ENCODE data around the gene FZD8.
"Not testable (repeated sequence)": the region's sequence is repeated elsewhere in the genome, so short reads cannot be mapped to it uniquely, and the experiment has no call there.

FZD8 gene

GRCh38 chr10:35642035-35642792 lies at the start of gene FZD8:
Gene FZD8, minus strand, starts transcription at chr10:35642296. Its CDS starts 867 bp downstream, at chr10:35641429.
- DNase-seq (ENCODE audit: low read depth in 1 of 2, low spot score in 1 of 2), result peak; percentile 41 to 55

DNA sequence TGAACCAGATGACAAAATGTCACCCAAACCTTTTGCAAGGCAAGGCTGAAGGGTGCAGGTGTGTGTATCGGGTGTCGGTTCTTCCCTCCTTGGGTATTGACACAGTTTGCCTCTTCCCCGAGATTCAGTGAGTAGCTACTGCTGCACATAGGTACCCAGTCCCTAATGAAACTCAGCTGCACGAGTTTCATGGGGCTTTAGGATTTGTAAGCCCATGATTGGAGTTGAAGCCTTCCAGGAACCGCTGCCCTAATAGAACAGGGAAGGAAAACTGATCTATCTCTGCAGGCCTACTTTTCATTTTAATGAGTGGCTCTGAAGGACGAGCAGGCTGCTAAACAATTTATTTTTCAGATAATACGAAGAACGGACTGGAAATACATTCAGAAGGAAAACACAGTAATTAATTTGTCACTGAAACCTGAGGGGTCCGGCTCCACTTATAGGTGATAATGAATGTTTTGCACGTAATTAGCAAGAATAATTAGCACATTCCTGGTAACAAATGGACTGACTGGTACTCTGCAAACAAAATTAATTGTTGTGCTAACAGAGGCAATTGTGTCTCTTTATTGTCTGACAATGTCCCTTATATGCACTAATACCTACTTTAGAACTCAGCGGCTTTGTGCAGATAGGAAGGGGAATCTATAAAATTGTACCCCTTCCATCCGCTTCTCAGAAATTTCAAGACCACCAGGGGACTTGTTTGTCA lies 49.6 kb upstream of the FZD8 start:
- DNase-seq (ENCODE audit: low read depth in 1 of 2, low spot score in 1 of 2), result no peak

GRCh38 chr10:35690534-35690933 lies 48.4 kb upstream of the FZD8 start:
- DNase-seq (ENCODE audit: low read depth in 1 of 2, low spot score in 1 of 2), result no peak

GRCh38 chr10:35685858-35686257 lies 43.8 kb upstream of the FZD8 start:
- DNase-seq (ENCODE audit: low read depth in 1 of 2, low spot score in 1 of 2), result not testable (repeated sequence)

DNA sequence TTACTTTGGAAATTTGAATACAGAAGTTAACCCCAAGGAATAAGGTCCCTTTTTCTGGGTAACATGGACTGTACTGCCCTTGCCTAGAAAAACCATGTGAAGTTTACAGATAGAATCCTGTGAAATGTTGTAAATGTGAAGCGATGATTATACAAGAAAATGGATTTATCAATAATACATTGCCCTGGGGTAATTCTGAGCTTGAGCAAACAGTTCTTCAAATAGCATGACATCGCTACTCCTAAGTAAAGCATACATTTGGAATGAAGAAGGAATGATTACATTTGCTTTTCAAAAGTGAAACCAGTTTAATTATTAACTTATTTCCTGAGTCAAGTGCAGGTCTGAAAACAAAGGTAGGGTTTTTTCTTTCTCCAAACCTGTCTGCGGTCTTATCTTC lies 43.3 kb upstream of the FZD8 start:
- no peak for DNase-seq (ENCODE audit: low read depth in 1 of 2, low spot score in 1 of 2)

DNA sequence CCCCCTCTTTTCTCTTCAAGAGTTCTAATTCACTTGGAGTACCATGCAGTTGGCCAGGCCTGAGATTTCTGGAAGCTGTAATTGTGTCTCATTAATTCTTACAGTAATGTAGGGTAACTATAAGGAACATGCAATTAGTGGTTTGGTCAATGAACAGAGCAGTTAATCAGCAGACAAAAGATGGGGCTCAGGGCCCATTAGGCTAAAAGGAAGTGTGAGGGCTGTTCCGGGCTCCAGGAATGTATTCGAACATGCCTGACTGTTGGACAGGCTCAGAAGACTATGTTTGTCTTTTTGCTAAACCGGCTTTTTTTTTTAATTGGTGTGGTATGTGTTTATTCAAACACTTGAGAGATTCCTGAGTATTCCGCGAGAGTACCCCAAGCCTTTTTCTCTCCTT lies 42.5 kb upstream of the FZD8 start:
- no peak for DNase-seq (ENCODE audit: low read depth in 1 of 2, low spot score in 1 of 2)

- DNase-seq (ENCODE audit: low read depth in 1 of 2, low spot score in 1 of 2), result no peak
These were observed 33.8 kb upstream of the FZD8 start for GRCh38 chr10:35675846-35676245.

DNA sequence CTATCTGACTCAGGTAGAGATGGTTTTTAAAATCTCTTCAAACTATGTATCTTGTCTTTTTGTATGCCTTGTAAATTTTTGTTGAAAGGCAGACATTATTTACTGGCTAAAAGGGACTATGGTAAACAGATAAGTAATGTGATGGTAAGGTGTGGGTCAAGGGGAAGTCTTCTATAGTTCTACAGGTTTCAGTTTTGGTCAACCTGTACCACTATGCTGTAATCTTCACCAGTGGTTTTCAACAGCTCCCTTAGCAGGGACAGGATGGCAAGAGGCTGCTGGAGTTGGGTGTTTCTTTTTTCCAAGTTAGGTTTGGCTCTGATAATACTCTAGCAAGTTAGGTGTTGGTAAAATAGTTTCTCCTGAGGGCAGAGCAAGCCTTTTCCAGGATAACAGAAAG lies 32.7 kb upstream of the FZD8 start:
- DNase-seq (ENCODE audit: low read depth in 1 of 2, low spot score in 1 of 2), result no peak

DNA sequence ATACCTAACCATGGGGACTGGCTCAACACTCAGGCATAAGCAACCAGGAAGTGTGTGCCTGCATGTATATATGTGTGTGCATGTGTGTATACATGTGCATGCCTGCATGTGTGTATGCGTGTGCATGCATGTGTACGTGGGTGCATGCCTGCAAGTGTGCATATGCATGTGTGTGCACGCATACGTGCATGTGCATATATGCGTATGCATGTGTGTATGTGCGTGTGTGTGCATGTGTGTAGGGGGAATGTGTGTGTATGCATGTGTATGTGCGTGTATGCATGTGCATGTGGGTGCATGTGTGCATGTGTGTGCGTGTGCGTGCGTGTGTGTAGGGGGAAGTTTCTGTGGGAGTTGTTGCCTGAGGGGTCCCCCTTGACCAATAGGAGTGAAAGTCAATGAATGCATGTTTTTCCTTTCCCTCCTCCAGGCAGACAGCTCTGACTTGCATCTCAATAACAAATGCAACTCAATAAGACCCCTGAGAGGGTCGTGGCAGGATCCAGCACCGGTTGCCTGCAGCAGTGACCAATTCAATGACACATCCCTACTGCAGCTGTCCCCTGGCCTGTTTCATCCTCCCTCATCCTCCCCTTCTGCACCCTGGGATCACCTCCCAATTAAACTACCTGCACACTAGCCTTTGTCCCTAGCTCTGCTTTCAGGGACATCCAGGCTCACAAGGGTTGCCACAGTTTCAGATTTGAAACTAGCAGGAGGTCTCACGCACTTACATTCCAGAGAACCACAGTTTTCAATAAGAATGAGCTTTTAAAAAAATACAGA lies 27.0 kb upstream of the FZD8 start:
- DNase-seq (ENCODE audit: low read depth in 1 of 2, low spot score in 1 of 2), result no peak

DNA sequence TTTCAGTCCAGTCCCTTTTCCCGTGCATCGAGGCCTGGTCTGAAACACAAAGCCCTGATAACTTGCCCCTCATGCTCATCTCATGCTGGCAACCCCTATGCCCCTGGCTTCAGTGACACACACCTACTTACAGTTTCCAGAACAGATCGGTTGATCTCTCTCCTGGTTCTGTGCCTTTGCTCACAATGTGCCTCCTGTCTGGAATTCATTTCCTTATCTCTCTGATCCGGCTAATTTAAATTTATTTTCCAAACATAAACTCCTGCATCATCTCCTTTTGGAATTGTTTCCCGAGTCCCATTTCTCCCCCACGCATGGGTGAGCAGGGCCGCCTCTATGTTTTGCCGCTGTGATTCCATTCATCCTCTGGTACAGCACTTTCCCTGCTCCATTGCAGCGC lies 25.9 kb upstream of the FZD8 start:
- DNase-seq (ENCODE audit: low read depth in 1 of 2, low spot score in 1 of 2), result no peak

- DNase-seq (ENCODE audit: low read depth in 1 of 2, low spot score in 1 of 2), result no peak
These were observed 25.3 kb upstream of the FZD8 start for GRCh38 chr10:35667270-35667889.

GRCh38 chr10:35661236-35661635 lies 19.1 kb upstream of the FZD8 start:
- no peak for DNase-seq (ENCODE audit: low read depth in 1 of 2, low spot score in 1 of 2)

DNA sequence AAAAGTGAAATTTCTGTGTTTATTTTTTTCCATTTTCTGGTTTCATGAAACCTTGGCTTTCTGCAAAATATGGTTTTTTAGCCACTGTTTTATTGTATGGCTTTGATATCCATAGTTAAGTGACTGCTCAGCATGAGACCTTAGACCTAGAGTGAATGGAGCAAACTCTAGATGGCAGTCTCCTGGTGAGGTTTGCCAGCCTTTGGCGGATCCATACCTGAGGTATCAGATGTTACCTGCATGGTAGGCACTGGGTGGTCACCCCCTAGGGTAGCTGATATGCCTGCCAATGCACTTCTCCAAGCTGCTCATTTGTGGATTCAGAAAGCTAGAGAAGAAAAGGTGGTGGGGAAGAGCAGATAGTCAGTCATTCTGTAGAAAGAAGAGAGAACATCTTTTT lies 17.4 kb upstream of the FZD8 start:
- DNase-seq (ENCODE audit: low read depth in 1 of 2, low spot score in 1 of 2), result no peak

GRCh38 chr10:35657621-35658020 lies 15.5 kb upstream of the FZD8 start:
- no peak for DNase-seq (ENCODE audit: low read depth in 1 of 2, low spot score in 1 of 2)

GRCh38 chr10:35652824-35653223 lies 10.7 kb upstream of the FZD8 start:
- no peak for DNase-seq (ENCODE audit: low read depth in 1 of 2, low spot score in 1 of 2)

DNA sequence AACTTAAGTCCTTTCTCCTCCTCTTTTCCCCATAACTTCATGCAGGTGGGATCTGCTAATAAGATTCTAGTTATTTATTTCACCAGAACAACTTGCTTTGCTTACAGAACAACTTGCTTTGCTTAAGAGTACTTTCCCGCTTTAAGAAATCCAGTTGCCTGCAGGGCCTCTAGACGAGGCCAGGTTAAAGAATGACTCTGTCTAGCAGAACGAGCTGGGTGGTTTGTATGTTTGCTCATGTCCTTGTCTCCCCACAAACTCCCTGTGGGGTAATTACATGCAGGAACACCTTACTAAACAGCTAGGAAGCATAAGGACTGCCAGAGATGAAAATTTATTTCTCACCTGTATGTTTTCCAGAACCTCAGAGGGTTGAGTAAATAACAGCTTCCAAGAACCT lies 8.8 kb upstream of the FZD8 start:
- no peak for DNase-seq (ENCODE audit: low read depth in 1 of 2, low spot score in 1 of 2)

DNA sequence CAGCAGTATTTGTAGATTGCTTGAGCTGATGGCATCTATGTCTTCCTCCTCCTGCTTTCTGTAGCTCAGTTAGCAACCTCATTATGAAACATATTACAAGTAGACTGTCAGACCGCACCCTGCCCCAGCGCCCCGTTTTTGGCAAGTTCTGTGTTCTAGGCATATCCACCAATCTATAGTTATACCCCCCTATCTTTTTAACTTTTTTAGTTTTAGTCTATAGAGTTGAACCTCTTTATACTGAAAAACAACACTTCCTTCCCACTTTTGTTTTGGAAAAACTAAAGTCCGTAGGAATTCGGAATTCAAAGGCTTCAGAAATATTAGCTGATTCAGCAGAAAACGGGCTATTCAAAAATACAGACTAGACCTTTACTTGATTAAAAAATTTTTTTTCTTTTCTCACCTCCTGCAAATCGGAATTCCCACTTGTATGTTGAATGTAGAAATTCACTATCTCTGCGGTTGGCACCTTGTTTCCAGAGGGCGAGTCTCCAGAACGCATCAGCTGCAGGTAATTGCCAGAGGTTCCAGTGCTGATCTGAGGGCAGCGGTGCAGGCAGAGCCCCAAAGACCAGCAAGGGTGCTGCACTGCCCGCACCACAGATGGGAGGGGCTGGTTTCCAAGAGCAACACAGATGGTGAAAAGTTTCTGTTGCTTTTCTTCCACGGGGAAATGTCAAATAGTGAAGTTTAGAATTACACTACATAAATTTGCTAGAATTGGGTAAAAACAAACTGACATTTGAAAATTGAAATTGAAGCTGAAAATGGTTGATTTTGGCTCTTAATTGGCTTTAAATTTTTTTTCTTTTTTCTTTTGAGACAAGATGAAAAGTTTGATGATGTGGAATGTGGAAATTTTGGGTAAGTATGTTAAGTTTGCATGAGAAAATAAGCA lies 2.2 kb upstream of the FZD8 start:
- DNase-seq (ENCODE audit: low read depth in 1 of 2, low spot score in 1 of 2), result no peak

GRCh38 chr10:35643151-35644049 lies 1.3 kb upstream of the FZD8 start:
- DNase-seq (ENCODE audit: low read depth in 1 of 2, low spot score in 1 of 2), result no peak

DNA sequence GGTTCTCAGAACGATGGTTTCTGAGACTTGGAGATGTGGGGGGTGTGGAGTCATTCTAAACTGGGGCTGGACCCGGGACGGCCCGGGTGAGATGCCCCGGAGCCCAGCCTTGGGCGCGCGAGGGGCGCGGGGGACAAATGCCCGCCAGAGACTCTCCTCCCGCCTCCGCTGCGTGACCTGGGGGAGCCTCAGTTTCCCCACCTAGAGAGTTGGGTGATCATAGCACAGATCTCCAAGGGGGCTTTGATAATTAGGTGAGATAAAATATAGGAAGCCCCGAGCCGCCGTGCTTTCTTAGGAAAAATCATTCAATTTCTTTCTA lies 658 bp upstream of the FZD8 start:
- DNase-seq (ENCODE audit: low read depth in 1 of 2, low spot score in 1 of 2), result no peak

DNA sequence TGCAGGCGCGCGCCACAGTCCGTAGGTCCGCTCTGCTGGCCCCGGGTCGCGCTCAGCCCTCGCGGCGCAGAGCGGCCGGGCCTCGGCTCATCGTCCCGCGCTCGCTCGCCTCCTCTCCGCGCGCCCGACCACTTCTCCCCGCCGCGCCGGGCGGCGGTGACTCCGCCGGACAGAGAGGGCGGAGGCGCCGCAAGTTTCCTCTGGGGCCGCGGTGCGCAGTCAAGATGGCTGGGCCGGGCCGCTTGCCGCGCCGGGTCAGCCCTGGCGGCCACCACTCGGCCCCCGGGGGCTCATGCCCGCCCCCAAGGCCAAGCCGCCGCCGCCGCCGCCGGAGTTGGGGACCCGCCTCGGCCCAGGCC lies 441 bp downstream of the FZD8 start:
- no peak for DNase-seq (ENCODE audit: low read depth in 1 of 2, low spot score in 1 of 2)

Measured in activated T-helper 1 cell treated with anti-CD3 and anti-CD28 coated beads, Interleukin-2, amount 50 U/mL, for 16 hours (primary cell).